ENCODE results near the gene VPS8. TPM values are rescaled to one million over a fixed set of nuclear protein-coding genes. Genes with fewer than 3 reads are reported as not detected.

The VPS8 gene
- total RNA-seq, 2 donors from 2014 or later, result 40.1 to 78.0 TPM

GRCh38 chr3:185081521-185081920 is 269.6 kb downstream of the VPS8 start:
- no peak for TF ChIP-seq CTCF (IDR thresholded peaks at IDR 0.05)
- H3K27ac ChIP-seq, result no peak overlapping the region
- H3K36me3 ChIP-seq, result peaks cover 4% of the 10 kb centered on the region
- ATAC-seq (ENCODE audit: insufficient number of reproducible peaks, low FRiP score, low read depth) (no peak), DNase-seq (ENCODE audit: low spot score) (no peak)
- no peaks in the 10 kb centered on the region for H3K9me3 ChIP-seq
- H3K4me3 ChIP-seq, result no peak overlapping the region
- no peaks in the 10 kb centered on the region for H3K27me3 ChIP-seq (replicated peaks; ENCODE audit: insufficient read depth)
- peaks cover 8 to 27% of the 10 kb centered on the region in 2 donors for H3K4me1 ChIP-seq (ENCODE audit: control insufficient read depth in 1 of 2, low read depth in 2 of 2)

GRCh38 chr3:185082149-185082548 is 270.2 kb downstream of the VPS8 start:
- Histone ChIP-seq H3K36me3 (peaks cover 4% of the 10 kb centered on the region), H3K4me1 (ENCODE audit: control insufficient read depth in 1 of 2, low read depth in 2 of 2) (peaks cover 8 to 27% of the 10 kb centered on the region in 2 donors), H3K27me3 (replicated peaks; ENCODE audit: insufficient read depth) (no peaks in the 10 kb centered on the region), H3K9me3 (no peaks in the 10 kb centered on the region), H3K27ac (no peak overlapping the region), H3K4me3 (no peak overlapping the region)
- TF ChIP-seq CTCF (IDR thresholded peaks at IDR 0.05), result no peak
- no peak for ATAC-seq (ENCODE audit: insufficient number of reproducible peaks, low FRiP score, low read depth)
- no peak for DNase-seq (ENCODE audit: low spot score)

GRCh38 chr3:185082829-185083228 is 270.9 kb downstream of the VPS8 start:
- no peak for TF ChIP-seq CTCF (IDR thresholded peaks at IDR 0.05)
- Histone ChIP-seq H3K27ac (no peak overlapping the region), H3K27me3 (replicated peaks; ENCODE audit: insufficient read depth) (no peaks in the 10 kb centered on the region), H3K36me3 (peaks cover 4% of the 10 kb centered on the region), H3K9me3 (no peaks in the 10 kb centered on the region), H3K4me1 (ENCODE audit: control insufficient read depth in 1 of 2, low read depth in 2 of 2) (peaks cover 7 to 24% of the 10 kb centered on the region in 2 donors), H3K4me3 (no peak overlapping the region)
- DNase-seq (ENCODE audit: low spot score) (no peak), ATAC-seq (ENCODE audit: insufficient number of reproducible peaks, low FRiP score, low read depth) (no peak)

GRCh38 chr3:185084402-185084801 is 272.4 kb downstream of the VPS8 start:
- TF ChIP-seq CTCF (IDR thresholded peaks at IDR 0.05), result no peak
- Histone ChIP-seq H3K4me1 (ENCODE audit: control insufficient read depth in 1 of 2, low read depth in 2 of 2) (peaks cover 0 to 10% of the 10 kb centered on the region in 2 donors), H3K36me3 (peaks cover 4% of the 10 kb centered on the region), H3K9me3 (no peaks in the 10 kb centered on the region), H3K4me3 (no peak overlapping the region), H3K27me3 (replicated peaks; ENCODE audit: insufficient read depth) (no peaks in the 10 kb centered on the region), H3K27ac (no peak overlapping the region)
- DNase-seq (ENCODE audit: low spot score), result no peak
- no peak for ATAC-seq (ENCODE audit: insufficient number of reproducible peaks, low FRiP score, low read depth)

GRCh38 chr3:185084901-185085300 is 272.9 kb downstream of the VPS8 start:
- H3K27ac ChIP-seq, result no peak overlapping the region
- no peak for ATAC-seq (ENCODE audit: insufficient number of reproducible peaks, low FRiP score, low read depth)

More at GRCh38 chr3:185084901-185085300, 272.9 kb downstream of the VPS8 start:
- H3K36me3 ChIP-seq, result peaks cover 4% of the 10 kb centered on the region
- no peak for DNase-seq (ENCODE audit: low spot score)
- TF ChIP-seq CTCF (IDR thresholded peaks at IDR 0.05), result no peak
- peaks cover 0 to 5% of the 10 kb centered on the region in 2 donors for H3K4me1 ChIP-seq (ENCODE audit: control insufficient read depth in 1 of 2, low read depth in 2 of 2)
- H3K27me3 ChIP-seq (replicated peaks; ENCODE audit: insufficient read depth), result no peaks in the 10 kb centered on the region
- no peaks in the 10 kb centered on the region for H3K9me3 ChIP-seq
- no peak overlapping the region for H3K4me3 ChIP-seq

All from thoracic aorta (tissue), 2 donors.